Stimulated activated naive CD8-positive, alpha-beta T cell treated with anti-CD3 and anti-CD28 coated beads, Interleukin-15, Interleukin-2, amounts not matched to agents 100 ng/mL and 50 ng/mL, for 24 hours (primary cell): Measurements from ENCODE around the gene RYR2.

ENCODE experiments used
- H3K27ac Mint-ChIP-seq: one replicate; pipeline ENCODE4 v1.8.0; 2021; ENCODE audit warnings: mild to moderate bottlenecking, mixed read lengths
- H3K27me3 Mint-ChIP-seq: one replicate; pipeline ENCODE4 v1.8.0; 2021; ENCODE audit warnings: mixed read lengths
- H3K36me3 Mint-ChIP-seq: one replicate; pipeline ENCODE4 v1.8.0; 2021; ENCODE audit warnings: low read depth, mixed read lengths
- H3K4me1 Mint-ChIP-seq: one replicate; pipeline ENCODE4 v1.8.0; 2021; ENCODE audit warnings: low read depth, mixed read lengths
- H3K4me3 Mint-ChIP-seq: one replicate; pipeline ENCODE4 v1.8.0; 2021; ENCODE audit warnings: mild to moderate bottlenecking, mixed read lengths
- H3K9me3 Mint-ChIP-seq: one replicate; pipeline ENCODE4 v1.8.0; 2021; ENCODE audit warnings: mixed read lengths

Gene RYR2

GRCh38 chr1:237166593-237167101, 124.7 kb downstream of the RYR2 start:
- peaks cover 19% of the 10 kb centered on the region for H3K27me3 Mint-ChIP-seq
- no peaks in the 10 kb centered on the region for H3K4me1 Mint-ChIP-seq
- no peak overlapping the region for H3K27ac Mint-ChIP-seq

GRCh38 chr1:237170149-237170548, 128.2 kb downstream of the RYR2 start:
- Mint-ChIP-seq H3K27ac (no peak overlapping the region), H3K36me3 (no peaks in the 10 kb centered on the region)

More at GRCh38 chr1:237166593-237167101, 124.7 kb downstream of the RYR2 start:
- H3K9me3 Mint-ChIP-seq, result no peaks in the 10 kb centered on the region
- no peaks in the 10 kb centered on the region for H3K36me3 Mint-ChIP-seq
- no peak overlapping the region for H3K4me3 Mint-ChIP-seq

GRCh38 chr1:237171454-237172117, 129.6 kb downstream of the RYR2 start:
- no peaks in the 10 kb centered on the region for H3K9me3 Mint-ChIP-seq
- H3K4me1 Mint-ChIP-seq, result no peaks in the 10 kb centered on the region
- H3K27me3 Mint-ChIP-seq, result peaks cover 22% of the 10 kb centered on the region
- H3K4me3 Mint-ChIP-seq, result no peak overlapping the region
- H3K27ac Mint-ChIP-seq, result no peak overlapping the region
- no peaks in the 10 kb centered on the region for H3K36me3 Mint-ChIP-seq

More at GRCh38 chr1:237170149-237170548, 128.2 kb downstream of the RYR2 start:
- Mint-ChIP-seq H3K4me1 (no peaks in the 10 kb centered on the region), H3K27me3 (peaks cover 22% of the 10 kb centered on the region), H3K9me3 (no peaks in the 10 kb centered on the region), H3K4me3 (no peak overlapping the region)

- Mint-ChIP-seq H3K36me3 (no peaks in the 10 kb centered on the region), H3K4me3 (no peak overlapping the region), H3K27ac (no peak overlapping the region), H3K4me1 (no peaks in the 10 kb centered on the region), H3K9me3 (no peaks in the 10 kb centered on the region), H3K27me3 (peaks cover 22% of the 10 kb centered on the region)
These were observed 130.1 kb downstream of the RYR2 start for GRCh38 chr1:237172118-237172485.

- no peak overlapping the region for H3K4me3 Mint-ChIP-seq
- no peaks in the 10 kb centered on the region for H3K4me1 Mint-ChIP-seq
- H3K36me3 Mint-ChIP-seq, result no peaks in the 10 kb centered on the region
- H3K27me3 Mint-ChIP-seq, result peaks cover 2% of the 10 kb centered on the region
- H3K27ac Mint-ChIP-seq, result no peak overlapping the region
- no peaks in the 10 kb centered on the region for H3K9me3 Mint-ChIP-seq
These were observed 137.5 kb downstream of the RYR2 start for GRCh38 chr1:237179503-237179902.

- Mint-ChIP-seq H3K4me1 (no peaks in the 10 kb centered on the region), H3K9me3 (no peaks in the 10 kb centered on the region), H3K27me3 (no peaks in the 10 kb centered on the region), H3K4me3 (no peak overlapping the region), H3K27ac (no peak overlapping the region), H3K36me3 (no peaks in the 10 kb centered on the region)
These were observed 138.3 kb downstream of the RYR2 start for GRCh38 chr1:237180256-237180655.

- Mint-ChIP-seq H3K4me1 (no peaks in the 10 kb centered on the region), H3K4me3 (no peak overlapping the region)
These were observed 139.8 kb downstream of the RYR2 start for GRCh38 chr1:237181743-237182317.

GRCh38 chr1:237183963-237184540, 142.1 kb downstream of the RYR2 start:
- Mint-ChIP-seq H3K27me3 (no peaks in the 10 kb centered on the region), H3K36me3 (no peaks in the 10 kb centered on the region), H3K9me3 (no peaks in the 10 kb centered on the region), H3K4me3 (no peak overlapping the region), H3K4me1 (no peaks in the 10 kb centered on the region), H3K27ac (no peak overlapping the region)

More at GRCh38 chr1:237181743-237182317, 139.8 kb downstream of the RYR2 start:
- H3K27ac Mint-ChIP-seq, result no peak overlapping the region
- no peaks in the 10 kb centered on the region for H3K27me3 Mint-ChIP-seq
- no peaks in the 10 kb centered on the region for H3K9me3 Mint-ChIP-seq
- H3K36me3 Mint-ChIP-seq, result no peaks in the 10 kb centered on the region

GRCh38 chr1:237186675-237187074, 144.7 kb downstream of the RYR2 start:
- Mint-ChIP-seq H3K4me3 (no peak overlapping the region), H3K36me3 (no peaks in the 10 kb centered on the region), H3K27ac (no peak overlapping the region), H3K27me3 (peaks cover 3% of the 10 kb centered on the region), H3K4me1 (no peaks in the 10 kb centered on the region), H3K9me3 (no peaks in the 10 kb centered on the region)

GRCh38 chr1:237187842-237188241, 145.9 kb downstream of the RYR2 start:
- H3K27me3 Mint-ChIP-seq, result peaks cover 3% of the 10 kb centered on the region
- H3K4me3 Mint-ChIP-seq, result no peak overlapping the region
- H3K4me1 Mint-ChIP-seq, result no peaks in the 10 kb centered on the region
- no peak overlapping the region for H3K27ac Mint-ChIP-seq
- no peaks in the 10 kb centered on the region for H3K9me3 Mint-ChIP-seq
- no peaks in the 10 kb centered on the region for H3K36me3 Mint-ChIP-seq

GRCh38 chr1:237191403-237191802, 149.4 kb downstream of the RYR2 start:
- Mint-ChIP-seq H3K36me3 (no peaks in the 10 kb centered on the region), H3K4me1 (no peaks in the 10 kb centered on the region), H3K27me3 (peaks cover 3% of the 10 kb centered on the region), H3K4me3 (no peak overlapping the region), H3K27ac (no peak overlapping the region), H3K9me3 (no peaks in the 10 kb centered on the region)

GRCh38 chr1:237197470-237198425, 155.8 kb downstream of the RYR2 start:
- no peaks in the 10 kb centered on the region for H3K4me1 Mint-ChIP-seq
- H3K27me3 Mint-ChIP-seq, result no peaks in the 10 kb centered on the region

GRCh38 chr1:237199026-237199425, 157.0 kb downstream of the RYR2 start:
- no peaks in the 10 kb centered on the region for H3K36me3 Mint-ChIP-seq
- no peaks in the 10 kb centered on the region for H3K27me3 Mint-ChIP-seq

More at GRCh38 chr1:237197470-237198425, 155.8 kb downstream of the RYR2 start:
- no peaks in the 10 kb centered on the region for H3K36me3 Mint-ChIP-seq
- H3K4me3 Mint-ChIP-seq, result no peak overlapping the region
- H3K27ac Mint-ChIP-seq, result no peak overlapping the region
- no peaks in the 10 kb centered on the region for H3K9me3 Mint-ChIP-seq

GRCh38 chr1:237201155-237201554, 159.2 kb downstream of the RYR2 start:
- Mint-ChIP-seq H3K36me3 (no peaks in the 10 kb centered on the region), H3K27me3 (no peaks in the 10 kb centered on the region), H3K27ac (no peak overlapping the region), H3K4me1 (no peaks in the 10 kb centered on the region), H3K4me3 (no peak overlapping the region), H3K9me3 (no peaks in the 10 kb centered on the region)

More at GRCh38 chr1:237199026-237199425, 157.0 kb downstream of the RYR2 start:
- Mint-ChIP-seq H3K9me3 (no peaks in the 10 kb centered on the region), H3K27ac (no peak overlapping the region), H3K4me1 (no peaks in the 10 kb centered on the region), H3K4me3 (no peak overlapping the region)
